ENCODE measurements around the gene USP2. TPM values are rescaled to one million over a fixed set of nuclear protein-coding genes. Genes with fewer than 3 reads are reported as not detected.

USP2 gene
- total and polyA plus RNA-seq, 8 donors: 4.4 to 15.4 (median 6.6) TPM

DNA sequence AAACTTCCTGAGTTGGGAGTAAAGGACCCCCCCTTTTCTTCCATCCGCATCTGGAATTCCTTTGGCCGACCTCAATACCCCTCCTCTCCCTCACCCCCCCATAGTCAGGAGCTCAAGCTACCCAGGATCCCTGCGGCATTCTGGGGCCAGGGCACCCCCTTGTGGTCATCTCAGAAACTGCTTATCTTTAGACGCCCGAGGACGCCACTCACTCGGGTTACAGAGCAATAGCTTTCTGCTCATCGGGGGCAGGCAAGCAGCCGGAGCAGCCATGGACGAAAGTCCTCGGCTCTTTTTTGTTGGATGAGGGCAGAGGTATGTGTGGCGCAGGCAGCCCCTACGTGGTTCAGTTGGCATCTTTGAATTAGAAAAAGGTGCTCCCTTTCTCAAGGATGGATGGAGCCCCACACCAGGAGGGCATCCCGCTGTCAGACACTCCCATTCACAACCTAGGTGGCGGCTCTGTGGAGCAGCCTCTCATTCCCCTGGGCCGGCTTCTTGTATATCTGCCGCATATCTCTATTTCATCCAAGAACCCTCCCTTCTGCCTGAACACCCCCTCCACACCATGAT, 43.1 kb downstream of the USP2 start:
- H3K27ac ChIP-seq: no peak overlapping the region
- intact Hi-C loops (cut with DNase I): loop anchor here in 1 of 3 donors (5.0 kb wide), 1 partner anchor 39 kb away; no protein-coding TSS in a partner anchor
- 15 to 18% methylated on average over 17 of the region's 17 CpGs for WGBS, 2 donors
- no peaks in the 10 kb centered on the region for H3K27me3 ChIP-seq
- peak in 3 of 4 donors; percentile 30 to 42 (median 38) for ATAC-seq
- H3K36me3 ChIP-seq: no peaks in the 10 kb centered on the region
- H3K4me1 ChIP-seq: peaks cover 4 to 25% (median 16%) of the 10 kb centered on the region in 3 donors
- FAIRE-seq: no peak
- TF ChIP-seq, protein P1, sequence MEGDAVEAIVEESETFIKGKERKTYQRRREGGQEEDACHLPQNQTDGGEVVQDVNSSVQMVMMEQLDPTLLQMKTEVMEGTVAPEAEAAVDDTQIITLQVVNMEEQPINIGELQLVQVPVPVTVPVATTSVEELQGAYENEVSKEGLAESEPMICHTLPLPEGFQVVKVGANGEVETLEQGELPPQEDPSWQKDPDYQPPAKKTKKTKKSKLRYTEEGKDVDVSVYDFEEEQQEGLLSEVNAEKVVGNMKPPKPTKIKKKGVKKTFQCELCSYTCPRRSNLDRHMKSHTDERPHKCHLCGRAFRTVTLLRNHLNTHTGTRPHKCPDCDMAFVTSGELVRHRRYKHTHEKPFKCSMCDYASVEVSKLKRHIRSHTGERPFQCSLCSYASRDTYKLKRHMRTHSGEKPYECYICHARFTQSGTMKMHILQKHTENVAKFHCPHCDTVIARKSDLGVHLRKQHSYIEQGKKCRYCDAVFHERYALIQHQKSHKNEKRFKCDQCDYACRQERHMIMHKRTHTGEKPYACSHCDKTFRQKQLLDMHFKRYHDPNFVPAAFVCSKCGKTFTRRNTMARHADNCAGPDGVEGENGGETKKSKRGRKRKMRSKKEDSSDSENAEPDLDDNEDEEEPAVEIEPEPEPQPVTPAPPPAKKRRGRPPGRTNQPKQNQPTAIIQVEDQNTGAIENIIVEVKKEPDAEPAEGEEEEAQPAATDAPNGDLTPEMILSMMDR (IDR thresholded peaks at IDR 0.05): peak; percentile 47 to 71 (median 58)
- H3K9me3 ChIP-seq: no peaks in the 10 kb centered on the region
- H3K4me3 ChIP-seq: no peak overlapping the region
- peak in 4 of 6 donors; percentile 52 to 71 (median 62) for DNase-seq

DNA sequence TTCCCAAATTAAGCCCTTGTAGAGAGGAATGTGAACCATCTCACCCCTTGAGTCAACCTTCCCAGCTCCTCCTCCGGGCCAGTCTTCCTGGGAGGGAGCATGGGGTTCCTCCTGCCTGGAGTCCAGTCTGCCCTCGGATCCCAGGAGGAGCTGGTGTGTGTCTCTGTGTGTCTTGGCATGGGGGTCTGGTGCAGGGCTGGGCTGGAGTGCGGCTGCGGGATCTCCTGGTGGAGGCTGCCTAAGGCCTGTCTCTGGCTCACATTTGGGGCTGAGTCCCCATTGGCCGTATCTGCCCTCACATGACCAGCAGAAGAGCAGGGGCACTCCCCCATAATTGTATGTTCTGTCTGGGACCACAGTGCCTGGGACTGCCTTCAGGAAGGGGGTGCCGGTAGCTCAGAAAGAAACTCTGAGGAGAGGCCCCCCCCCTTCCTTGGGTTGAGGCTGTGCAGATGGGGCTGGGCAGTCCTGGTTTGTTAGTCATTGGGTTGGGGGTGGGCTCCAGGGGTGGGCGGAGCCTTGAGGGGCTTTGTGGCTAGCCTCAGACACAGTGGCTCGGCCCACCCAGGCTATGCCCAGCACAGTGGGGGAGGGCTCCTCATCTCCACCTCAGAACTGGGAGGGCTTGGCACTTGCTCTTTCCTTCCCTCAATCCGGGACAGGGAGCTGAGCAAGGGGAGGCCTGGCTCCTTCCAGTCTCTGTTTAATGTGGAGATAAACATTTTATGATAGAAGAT, 43.7 kb downstream of the USP2 start:
- DNase-seq (no peak), ATAC-seq (no peak), FAIRE-seq (no peak)
- peaks cover 4 to 25% (median 16%) of the 10 kb centered on the region in 3 donors for H3K4me1 ChIP-seq
- TF ChIP-seq, protein P1 (IDR thresholded peaks at IDR 0.05): no peak
- intact Hi-C loops (cut with DNase I): loop anchor here in 1 of 3 donors (5.0 kb wide), 1 partner anchor 40 kb away; no protein-coding TSS in a partner anchor
- H3K27ac ChIP-seq: no peak overlapping the region
- H3K4me3 ChIP-seq: no peak overlapping the region
- H3K27me3 ChIP-seq: no peaks in the 10 kb centered on the region
- H3K36me3 ChIP-seq: no peaks in the 10 kb centered on the region
- H3K9me3 ChIP-seq: no peaks in the 10 kb centered on the region
- WGBS, 2 donors: 68 to 77% methylated on average over 9 of the region's 9 CpGs

DNA sequence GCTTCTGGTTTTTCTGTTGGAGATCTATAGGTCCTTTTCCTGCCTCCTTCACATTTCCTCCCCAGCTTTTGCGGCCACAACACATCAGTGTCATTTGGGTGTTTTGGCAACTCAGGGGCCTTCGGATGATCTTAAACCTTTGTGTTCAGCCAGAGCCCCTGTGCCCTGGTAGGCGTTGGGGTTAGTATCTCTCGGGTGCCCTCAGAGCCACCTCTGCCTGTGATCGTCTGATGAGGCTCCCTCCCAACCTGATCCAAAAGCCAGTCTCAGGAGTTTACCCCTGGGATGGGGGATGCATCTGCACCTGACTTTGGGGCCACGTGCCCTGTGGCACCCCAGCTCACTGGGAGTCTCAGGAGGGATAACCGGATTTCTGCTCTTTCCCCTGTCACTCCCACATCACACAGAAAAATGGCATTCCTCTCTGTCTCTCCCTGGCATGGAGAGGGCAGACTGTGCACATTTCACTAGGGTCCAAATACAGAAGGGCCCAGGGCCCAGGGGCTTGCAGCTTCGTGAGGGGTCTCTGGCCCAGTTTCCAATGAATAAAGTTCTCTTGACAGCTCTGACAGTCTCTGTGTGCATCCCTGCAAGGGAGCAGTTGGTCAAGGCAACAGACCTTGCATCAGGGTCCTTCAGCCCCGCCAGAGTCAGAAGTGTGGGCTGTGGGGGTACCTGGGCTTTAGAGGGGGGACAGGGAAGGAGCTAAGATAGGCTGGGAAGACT, 44.6 kb downstream of the USP2 start:
- H3K4me1 ChIP-seq: peaks cover 4 to 25% (median 16%) of the 10 kb centered on the region in 3 donors
- no peak overlapping the region for H3K27ac ChIP-seq
- DNase-seq (no peak), FAIRE-seq (no peak), ATAC-seq (no peak)
- H3K27me3 ChIP-seq: no peaks in the 10 kb centered on the region
- no peaks in the 10 kb centered on the region for H3K9me3 ChIP-seq
- TF ChIP-seq, protein P1 (IDR thresholded peaks at IDR 0.05): no peak
- 84 to 91% methylated on average over 9 of the region's 9 CpGs for WGBS, 2 donors
- H3K36me3 ChIP-seq: no peaks in the 10 kb centered on the region
- H3K4me3 ChIP-seq: no peak overlapping the region
- intact Hi-C loops (cut with DNase I): loop anchor here in 1 of 3 donors (5.0 kb wide), 1 partner anchor 40 kb away; no protein-coding TSS in a partner anchor

DNA sequence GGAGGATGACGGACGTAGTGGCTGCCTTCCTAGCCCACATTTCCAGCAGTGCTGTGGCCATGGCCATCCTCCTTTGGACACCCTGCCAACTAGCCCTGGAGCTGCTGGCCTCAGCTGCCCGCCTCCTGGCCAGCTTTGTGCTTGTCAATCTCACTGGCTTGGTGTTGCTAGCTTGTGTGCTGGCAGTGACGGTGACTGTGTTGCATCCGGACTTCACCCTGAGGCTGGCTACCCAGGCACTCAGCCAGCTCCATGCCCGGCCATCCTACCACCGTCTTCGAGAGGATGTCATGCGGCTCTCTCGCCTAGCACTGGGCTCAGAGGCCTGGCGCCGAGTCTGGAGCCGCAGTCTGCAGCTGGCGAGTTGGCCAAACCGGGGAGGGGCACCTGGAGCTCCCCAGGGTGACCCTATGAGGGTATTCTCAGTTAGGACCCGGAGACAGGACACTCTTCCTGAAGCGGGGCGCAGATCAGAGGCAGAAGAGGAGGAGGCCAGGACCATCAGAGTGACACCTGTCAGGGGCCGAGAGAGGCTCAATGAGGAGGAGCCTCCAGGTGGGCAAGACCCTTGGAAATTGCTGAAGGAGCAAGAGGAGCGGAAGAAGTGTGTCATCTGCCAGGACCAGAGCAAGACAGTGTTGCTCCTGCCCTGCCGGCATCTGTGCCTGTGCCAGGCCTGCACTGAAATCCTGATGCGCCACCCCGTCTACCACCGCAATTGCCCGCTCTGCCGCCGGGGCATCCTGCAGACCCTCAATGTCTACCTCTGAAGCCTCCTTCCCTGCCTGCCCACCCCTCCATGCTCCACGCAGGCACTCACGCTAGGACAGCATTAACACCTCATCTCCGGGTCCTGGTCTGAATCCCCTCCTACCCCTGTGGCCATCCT, 45.6 kb downstream of the USP2 start:
- peaks cover 0 to 18% (median 9%) of the 10 kb centered on the region in 3 donors for H3K4me1 ChIP-seq
- no peak for FAIRE-seq

More for the DNA sequence above, 45.6 kb downstream of the USP2 start:
- WGBS, 2 donors: 85 to 87% methylated on average over 29 to 30 of the region's 30 CpGs
- H3K27ac ChIP-seq: no peak overlapping the region
- TF ChIP-seq, protein P1 (IDR thresholded peaks at IDR 0.05): no peak
- H3K27me3 ChIP-seq: no peaks in the 10 kb centered on the region
- no peak for ATAC-seq
- peak overlapping the region in 1 of 4 donors; percentile 90 for H3K4me3 ChIP-seq
- intact Hi-C loops (cut with DNase I): loop anchor here in 1 of 3 donors (5.0 kb wide), 1 partner anchor 41 kb away; no protein-coding TSS in a partner anchor
- H3K36me3 ChIP-seq: no peaks in the 10 kb centered on the region
- H3K9me3 ChIP-seq: no peaks in the 10 kb centered on the region
- DNase-seq: no peak
